Amniotic stem cell (primary cell): ENCODE data around the gene FERD3L.

Experiments used
- DNase-seq: peaks from one replicate; lab custom pipeline; 2025; lab: John Stamatoyannopoulos, UW

FERD3L gene

DNA sequence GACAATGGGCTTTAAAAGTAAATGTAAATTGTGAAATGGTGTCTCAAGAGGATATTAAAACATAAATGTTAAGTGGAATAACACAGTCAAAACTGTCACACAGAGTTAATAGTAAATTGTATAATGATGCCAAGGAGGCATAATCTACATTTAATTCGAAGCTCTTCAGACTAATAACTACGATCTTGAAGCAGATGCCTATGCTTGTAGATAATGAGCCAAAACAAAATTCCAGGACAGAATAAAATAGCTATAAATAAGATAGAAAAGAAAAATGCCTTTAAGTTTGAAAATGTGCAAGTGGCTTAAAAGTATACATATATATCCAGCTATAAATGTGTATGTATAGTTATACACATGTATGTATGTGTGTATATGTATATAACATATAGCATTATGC, 45.3 kb downstream of the FERD3L start:
- DNase-seq: no peak

DNA sequence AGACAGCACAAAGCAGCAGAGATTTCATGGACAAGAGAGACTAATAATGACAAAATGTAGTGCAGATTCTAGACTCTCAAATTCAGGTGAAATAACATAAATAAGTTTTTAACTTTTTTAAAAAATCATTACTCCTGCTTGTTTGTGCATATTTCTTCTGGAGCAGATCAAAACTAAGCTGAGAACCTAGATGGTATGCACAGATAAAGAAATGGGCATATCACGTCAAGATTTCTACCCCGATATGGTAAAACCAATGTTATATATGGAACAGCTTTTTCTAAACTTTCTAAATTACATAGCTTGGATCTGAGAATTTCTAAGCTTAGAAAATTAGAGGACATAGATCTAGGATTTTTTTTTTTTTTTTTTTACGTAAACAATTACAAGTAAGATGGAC, 46.0 kb downstream of the FERD3L start:
- DNase-seq: no peak

DNA sequence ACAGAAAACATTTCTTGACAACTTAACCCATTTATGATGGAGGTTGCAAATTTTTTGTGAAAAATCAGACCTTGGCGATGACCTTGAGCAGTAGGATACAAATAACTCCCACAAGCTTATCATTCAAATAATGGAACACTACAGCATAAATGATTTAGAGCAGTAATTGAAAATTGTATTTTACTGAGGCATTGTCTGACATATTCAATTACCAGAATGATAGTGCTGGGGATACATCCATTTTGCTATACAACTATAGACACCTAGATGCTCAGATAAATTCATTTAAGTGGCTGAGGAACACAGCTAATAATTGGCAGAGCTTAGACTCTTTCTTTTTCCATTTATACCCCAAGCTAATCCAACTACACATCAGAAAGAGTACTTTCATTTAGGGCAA, 46.7 kb downstream of the FERD3L start:
- DNase-seq: no peak

GRCh38 chr7:19097165-19098055, 47.8 kb downstream of the FERD3L start:
- no peak for DNase-seq

DNA sequence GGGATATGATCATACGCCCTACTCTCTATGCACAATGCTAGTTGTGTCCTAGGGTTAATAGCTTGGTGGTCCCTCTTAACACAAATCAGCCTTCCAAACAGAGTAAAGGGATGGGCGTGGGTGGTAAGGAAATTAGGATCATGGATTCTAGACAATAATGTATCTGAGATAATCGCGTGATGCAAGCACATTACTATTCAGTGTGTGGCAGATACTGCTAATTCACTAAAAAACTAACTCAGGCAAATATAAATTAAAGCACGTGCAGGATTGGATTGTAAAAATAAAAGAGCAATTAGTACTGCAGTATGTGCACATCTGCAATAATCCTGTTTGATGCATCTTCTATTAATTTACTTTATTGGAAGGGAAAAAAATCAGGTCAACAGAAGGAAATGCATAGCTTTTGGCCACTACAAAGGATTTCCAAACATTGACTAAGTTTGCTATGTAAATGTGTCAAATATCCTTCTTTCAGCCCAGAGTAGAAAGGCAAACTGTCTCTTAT, 49.8 kb downstream of the FERD3L start:
- DNase-seq: no peak
